ENCODE measurements around the gene HILPDA.

HILPDA gene

DNA sequence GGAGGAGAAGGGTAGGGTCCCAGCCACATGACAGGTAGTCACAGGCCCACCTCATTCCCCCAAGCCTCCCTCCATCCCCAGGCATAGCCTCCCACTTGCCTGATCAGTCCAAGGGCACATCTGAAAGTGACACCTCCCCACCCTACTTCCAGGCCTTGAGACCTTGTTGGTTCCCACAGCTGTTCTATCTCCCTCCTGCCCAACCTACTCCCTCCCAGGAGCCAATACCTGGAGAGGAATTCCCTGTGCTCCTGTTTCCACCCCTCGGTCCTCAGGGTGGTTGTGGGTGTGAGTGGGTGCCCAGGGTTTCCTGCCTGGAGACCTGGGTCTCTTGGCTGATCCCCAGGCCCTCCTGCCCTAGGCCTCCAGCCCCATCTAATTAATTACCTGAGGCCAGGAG, 34.3 kb upstream of the HILPDA start:
- TF ChIP-seq, protein P1, sequence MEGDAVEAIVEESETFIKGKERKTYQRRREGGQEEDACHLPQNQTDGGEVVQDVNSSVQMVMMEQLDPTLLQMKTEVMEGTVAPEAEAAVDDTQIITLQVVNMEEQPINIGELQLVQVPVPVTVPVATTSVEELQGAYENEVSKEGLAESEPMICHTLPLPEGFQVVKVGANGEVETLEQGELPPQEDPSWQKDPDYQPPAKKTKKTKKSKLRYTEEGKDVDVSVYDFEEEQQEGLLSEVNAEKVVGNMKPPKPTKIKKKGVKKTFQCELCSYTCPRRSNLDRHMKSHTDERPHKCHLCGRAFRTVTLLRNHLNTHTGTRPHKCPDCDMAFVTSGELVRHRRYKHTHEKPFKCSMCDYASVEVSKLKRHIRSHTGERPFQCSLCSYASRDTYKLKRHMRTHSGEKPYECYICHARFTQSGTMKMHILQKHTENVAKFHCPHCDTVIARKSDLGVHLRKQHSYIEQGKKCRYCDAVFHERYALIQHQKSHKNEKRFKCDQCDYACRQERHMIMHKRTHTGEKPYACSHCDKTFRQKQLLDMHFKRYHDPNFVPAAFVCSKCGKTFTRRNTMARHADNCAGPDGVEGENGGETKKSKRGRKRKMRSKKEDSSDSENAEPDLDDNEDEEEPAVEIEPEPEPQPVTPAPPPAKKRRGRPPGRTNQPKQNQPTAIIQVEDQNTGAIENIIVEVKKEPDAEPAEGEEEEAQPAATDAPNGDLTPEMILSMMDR (IDR thresholded peaks at IDR 0.05; ENCODE audit: low read length, missing control alignments), result no peak
- no peak for DNase-seq (ENCODE audit: low read depth)

DNA sequence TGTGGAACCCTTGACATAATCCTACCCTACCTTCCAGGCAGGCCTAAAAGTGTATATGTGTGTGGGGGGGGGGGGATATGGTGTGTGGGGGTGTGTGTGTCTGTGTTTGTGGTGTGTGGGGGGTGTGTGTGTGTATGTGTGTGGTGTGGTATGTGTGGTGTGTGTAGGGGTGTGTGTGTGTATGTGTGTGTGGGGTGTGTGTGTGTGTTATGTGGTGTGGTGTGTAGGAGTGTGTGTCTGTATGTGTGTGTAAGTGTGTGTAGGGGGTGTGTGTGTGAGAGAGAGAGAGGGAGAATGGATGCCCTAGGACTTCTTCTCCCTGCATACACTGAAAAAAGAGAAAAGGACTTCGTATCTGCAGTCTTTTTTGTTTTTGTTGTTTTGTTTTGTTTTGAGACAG, 33.6 kb upstream of the HILPDA start:
- no peak for DNase-seq (ENCODE audit: low read depth)
- TF ChIP-seq, protein P1 (IDR thresholded peaks at IDR 0.05; ENCODE audit: low read length, missing control alignments), result no peak
- H3K4me3 ChIP-seq (replicated peaks; ENCODE audit: low read depth, low read length), result no peak overlapping the region

More for the DNA sequence above, 34.3 kb upstream of the HILPDA start:
- no peak overlapping the region for H3K4me3 ChIP-seq (replicated peaks; ENCODE audit: low read depth, low read length)

DNA sequence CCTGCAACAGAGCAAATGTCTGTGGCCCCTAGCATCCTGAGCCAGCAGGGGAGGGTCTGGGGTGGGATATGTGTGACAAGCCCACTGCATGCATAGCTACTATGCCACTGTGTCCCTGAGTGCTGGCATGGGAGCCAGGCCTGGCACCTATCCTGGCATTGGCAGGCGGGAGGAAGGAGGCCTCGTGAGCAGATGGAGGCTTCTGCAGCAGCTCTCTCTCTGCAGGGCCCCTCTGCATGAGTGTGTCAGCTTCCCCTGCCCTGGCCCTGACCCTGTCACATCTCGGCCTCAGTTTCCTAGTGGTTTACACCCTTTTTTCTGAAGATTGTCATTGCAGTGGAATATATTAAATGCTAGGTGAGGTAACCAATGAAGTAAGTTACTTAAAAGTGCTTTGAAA, 32.8 kb upstream of the HILPDA start:
- no peak overlapping the region for H3K4me3 ChIP-seq (replicated peaks; ENCODE audit: low read depth, low read length)
- DNase-seq (ENCODE audit: low read depth), result no peak
- TF ChIP-seq, protein P1 (IDR thresholded peaks at IDR 0.05; ENCODE audit: low read length, missing control alignments), result no peak

DNA sequence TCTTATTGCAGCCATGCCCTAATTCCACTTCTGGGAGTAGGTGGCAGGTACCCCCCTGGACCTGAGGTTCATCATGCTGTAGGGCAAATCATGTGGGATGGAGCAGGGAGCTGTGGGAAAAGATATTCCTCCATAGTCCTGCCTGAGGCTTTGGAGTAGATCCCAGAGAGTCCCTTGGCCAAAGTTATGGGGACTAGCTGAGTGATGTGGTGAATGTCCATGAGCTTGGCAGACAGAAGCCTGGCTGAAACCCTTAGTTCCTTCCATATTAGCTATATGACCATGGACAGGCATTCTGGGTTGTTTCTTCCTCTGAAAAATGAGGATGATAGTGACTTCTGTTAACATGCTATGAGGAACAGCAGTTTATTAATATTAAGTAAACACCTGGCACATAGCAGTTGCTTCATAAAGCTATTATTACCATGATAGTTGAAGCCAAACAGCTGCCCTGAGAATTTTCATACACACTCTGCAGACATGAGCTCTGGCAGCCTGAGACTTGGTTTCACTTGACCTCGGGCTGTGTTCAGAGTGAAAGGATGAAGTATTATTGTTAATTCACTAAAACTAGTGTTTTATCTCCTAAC, 30.9 kb upstream of the HILPDA start:
- no peak for DNase-seq (ENCODE audit: low read depth)
- no peak overlapping the region for H3K4me3 ChIP-seq (replicated peaks; ENCODE audit: low read depth, low read length)
- TF ChIP-seq, protein P1 (IDR thresholded peaks at IDR 0.05; ENCODE audit: low read length, missing control alignments), result no peak

DNA sequence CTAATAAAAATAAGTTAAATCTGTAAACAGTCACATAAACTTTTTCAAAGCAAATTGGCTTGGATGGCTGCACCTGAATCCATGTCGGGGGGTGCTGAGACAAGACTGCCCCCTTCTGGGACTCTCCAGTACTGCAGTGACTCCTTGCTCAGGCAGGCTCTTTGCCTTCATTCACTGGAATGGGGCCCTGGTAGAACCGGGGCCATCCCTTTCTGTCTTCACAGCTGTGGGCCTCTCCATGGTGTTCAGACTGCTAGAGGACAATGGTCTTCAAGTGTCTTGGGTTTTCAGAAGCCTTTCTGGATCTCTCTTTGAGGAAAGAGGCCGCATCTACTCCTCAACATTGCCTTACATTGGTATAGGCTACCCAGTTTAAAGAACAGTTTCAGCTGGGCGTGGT, 29.8 kb upstream of the HILPDA start:
- DNase-seq (ENCODE audit: low read depth), result peak; percentile 75
- TF ChIP-seq, protein P1 (IDR thresholded peaks at IDR 0.05; ENCODE audit: low read length, missing control alignments), result peak; percentile 95
- H3K4me3 ChIP-seq (replicated peaks; ENCODE audit: low read depth, low read length), result no peak overlapping the region

DNA sequence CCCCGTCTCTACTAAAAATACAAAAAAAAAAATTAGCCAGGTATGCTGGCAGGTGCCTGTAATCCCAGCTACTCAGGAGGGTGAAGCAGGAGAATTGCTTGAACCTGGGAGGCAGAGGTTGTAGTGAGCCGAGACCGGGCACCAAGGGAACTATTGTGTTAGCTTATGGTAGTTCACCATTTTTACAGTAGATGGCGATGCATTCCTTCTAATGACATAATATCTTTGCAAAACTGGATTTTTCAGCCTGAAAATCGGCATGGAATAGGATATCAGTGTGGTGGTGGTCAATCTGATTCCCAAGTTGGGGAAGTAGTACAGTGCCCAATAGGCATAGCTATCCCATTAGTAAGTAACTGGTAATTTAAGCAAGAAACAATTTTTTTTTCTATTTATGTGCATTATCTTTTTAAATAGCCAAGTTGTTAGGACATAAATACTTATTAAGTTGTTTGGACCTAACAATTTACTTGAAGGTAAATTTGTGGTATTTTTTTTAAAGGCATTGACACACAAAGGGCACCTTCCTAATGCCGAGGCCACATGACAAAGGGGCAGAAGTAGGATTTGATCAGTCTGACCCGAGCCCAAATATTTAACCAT, 28.3 kb upstream of the HILPDA start:
- DNase-seq (ENCODE audit: low read depth), result peak; percentile 79

More for the DNA sequence above, 28.3 kb upstream of the HILPDA start:
- TF ChIP-seq, protein P1 (IDR thresholded peaks at IDR 0.05; ENCODE audit: low read length, missing control alignments), result peak; percentile 61
- H3K4me3 ChIP-seq (replicated peaks; ENCODE audit: low read depth, low read length), result no peak overlapping the region
